HEK293T (cell line): ENCODE data around the gene IL10.

Source experiments
- FOXM1 ChIP-seq: fragments of 450-650 bp; IDR thresholded peaks from 2 replicates; pipeline ENCODE4 v1.6.1; 2017; ENCODE audit warnings: mild to moderate bottlenecking, borderline replicate concordance
- HDGF ChIP-seq: fragments of 450-650 bp; IDR thresholded peaks from 2 replicates; pipeline ENCODE4 v1.6.1; 2017; ENCODE audit warnings: antibody characterized with exemption, borderline replicate concordance
- SP1 ChIP-seq: fragments of 450-650 bp; IDR thresholded peaks from 2 replicates; pipeline ENCODE4 v1.6.1; 2017
- TARDBP ChIP-seq: fragments of 450-650 bp; IDR thresholded peaks from 2 replicates; pipeline ENCODE4 v1.6.1; 2016

GRCh38 chr1:206725109-206725963 lies 47.0 kb downstream of the IL10 start:
- TF ChIP-seq FOXM1 (no peak), HDGF (no peak), SP1 (no peak), TARDBP (no peak)
